ENCODE measurements around the gene NPAS2. TPM values are rescaled to one million over a fixed set of nuclear protein-coding genes. Genes with fewer than 3 reads are reported as not detected.

NPAS2 gene
- polyA plus RNA-seq, 1 of the 3 experiments (the other 2 are of a cell fraction) = 58.5 TPM

DNA sequence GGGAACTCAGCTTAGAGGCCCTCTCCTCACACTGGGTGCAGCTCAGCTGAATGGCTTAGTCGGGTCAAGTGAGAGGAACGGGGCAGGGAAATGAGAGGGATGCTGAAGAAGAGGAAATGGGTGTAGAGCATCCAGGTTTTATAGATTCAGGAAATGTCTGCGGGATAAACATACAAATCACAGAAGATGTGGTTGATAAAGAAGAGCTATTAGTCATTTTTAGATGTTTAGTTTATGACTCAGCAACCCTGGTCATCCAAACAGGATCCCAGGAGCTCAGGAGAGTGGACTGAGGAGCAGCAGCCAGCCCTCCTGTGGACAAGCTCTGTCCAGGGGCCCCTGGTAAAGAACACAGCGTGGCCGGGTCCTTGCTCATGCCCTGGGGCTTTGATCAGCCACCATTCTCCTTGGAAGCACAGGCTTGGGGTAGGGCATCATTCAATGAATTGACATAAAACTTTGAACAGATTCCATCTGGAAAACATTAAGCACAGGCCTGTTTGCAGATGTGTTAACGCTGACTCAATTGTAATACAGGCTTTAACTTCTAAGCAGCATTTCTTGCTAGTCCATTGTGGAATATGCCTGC is 83.0 kb downstream of the NPAS2 start (continued):
- TF ChIP-seq NRF1 (IDR thresholded peaks at IDR 0.05; ENCODE audit: low read depth, low read length) = no peak
- TF ChIP-seq, protein P1, sequence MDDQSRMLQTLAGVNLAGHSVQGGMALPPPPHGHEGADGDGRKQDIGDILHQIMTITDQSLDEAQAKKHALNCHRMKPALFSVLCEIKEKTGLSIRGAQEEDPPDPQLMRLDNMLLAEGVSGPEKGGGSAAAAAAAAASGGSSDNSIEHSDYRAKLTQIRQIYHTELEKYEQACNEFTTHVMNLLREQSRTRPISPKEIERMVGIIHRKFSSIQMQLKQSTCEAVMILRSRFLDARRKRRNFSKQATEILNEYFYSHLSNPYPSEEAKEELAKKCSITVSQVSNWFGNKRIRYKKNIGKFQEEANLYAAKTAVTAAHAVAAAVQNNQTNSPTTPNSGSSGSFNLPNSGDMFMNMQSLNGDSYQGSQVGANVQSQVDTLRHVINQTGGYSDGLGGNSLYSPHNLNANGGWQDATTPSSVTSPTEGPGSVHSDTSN (IDR thresholded peaks at IDR 0.05) = peak; percentile 95
- TF ChIP-seq CHD2 (IDR thresholded peaks at IDR 0.05; ENCODE audit: low read length, partially characterized antibody) = no peak
- no peak for TF ChIP-seq GATA2 (CRISPR knock-in tag; IDR thresholded peaks at IDR 0.05)
- peak; percentile 79; the same call in 1 of the 2 replicates for TF ChIP-seq SIN3A (IDR thresholded peaks at IDR 0.05; ENCODE audit: borderline replicate concordance, low read depth, low read length)
- 0 out of 2 replicates have a peak, but pooled peaks have one; percentile 31 for TF ChIP-seq USF1 (IDR thresholded peaks at IDR 0.05; ENCODE audit: borderline replicate concordance, low read depth)
- TF ChIP-seq, protein P2, sequence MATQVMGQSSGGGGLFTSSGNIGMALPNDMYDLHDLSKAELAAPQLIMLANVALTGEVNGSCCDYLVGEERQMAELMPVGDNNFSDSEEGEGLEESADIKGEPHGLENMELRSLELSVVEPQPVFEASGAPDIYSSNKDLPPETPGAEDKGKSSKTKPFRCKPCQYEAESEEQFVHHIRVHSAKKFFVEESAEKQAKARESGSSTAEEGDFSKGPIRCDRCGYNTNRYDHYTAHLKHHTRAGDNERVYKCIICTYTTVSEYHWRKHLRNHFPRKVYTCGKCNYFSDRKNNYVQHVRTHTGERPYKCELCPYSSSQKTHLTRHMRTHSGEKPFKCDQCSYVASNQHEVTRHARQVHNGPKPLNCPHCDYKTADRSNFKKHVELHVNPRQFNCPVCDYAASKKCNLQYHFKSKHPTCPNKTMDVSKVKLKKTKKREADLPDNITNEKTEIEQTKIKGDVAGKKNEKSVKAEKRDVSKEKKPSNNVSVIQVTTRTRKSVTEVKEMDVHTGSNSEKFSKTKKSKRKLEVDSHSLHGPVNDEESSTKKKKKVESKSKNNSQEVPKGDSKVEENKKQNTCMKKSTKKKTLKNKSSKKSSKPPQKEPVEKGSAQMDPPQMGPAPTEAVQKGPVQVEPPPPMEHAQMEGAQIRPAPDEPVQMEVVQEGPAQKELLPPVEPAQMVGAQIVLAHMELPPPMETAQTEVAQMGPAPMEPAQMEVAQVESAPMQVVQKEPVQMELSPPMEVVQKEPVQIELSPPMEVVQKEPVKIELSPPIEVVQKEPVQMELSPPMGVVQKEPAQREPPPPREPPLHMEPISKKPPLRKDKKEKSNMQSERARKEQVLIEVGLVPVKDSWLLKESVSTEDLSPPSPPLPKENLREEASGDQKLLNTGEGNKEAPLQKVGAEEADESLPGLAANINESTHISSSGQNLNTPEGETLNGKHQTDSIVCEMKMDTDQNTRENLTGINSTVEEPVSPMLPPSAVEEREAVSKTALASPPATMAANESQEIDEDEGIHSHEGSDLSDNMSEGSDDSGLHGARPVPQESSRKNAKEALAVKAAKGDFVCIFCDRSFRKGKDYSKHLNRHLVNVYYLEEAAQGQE (IDR thresholded peaks at IDR 0.05; ENCODE audit: low read depth, low read length) = no peak; the same call in 1 of the 2 replicates
- TF ChIP-seq, protein P3, sequence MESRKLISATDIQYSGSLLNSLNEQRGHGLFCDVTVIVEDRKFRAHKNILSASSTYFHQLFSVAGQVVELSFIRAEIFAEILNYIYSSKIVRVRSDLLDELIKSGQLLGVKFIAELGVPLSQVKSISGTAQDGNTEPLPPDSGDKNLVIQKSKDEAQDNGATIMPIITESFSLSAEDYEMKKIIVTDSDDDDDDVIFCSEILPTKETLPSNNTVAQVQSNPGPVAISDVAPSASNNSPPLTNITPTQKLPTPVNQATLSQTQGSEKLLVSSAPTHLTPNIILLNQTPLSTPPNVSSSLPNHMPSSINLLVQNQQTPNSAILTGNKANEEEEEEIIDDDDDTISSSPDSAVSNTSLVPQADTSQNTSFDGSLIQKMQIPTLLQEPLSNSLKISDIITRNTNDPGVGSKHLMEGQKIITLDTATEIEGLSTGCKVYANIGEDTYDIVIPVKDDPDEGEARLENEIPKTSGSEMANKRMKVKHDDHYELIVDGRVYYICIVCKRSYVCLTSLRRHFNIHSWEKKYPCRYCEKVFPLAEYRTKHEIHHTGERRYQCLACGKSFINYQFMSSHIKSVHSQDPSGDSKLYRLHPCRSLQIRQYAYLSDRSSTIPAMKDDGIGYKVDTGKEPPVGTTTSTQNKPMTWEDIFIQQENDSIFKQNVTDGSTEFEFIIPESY (IDR thresholded peaks at IDR 0.05; ENCODE audit: borderline replicate concordance, low read depth) = peak; percentile 80
- TF ChIP-seq EP300 (IDR thresholded peaks at IDR 0.05; ENCODE audit: borderline replicate concordance in 1 of 2, low read depth in 1 of 2, low read length in 1 of 2) = peak in 1 of 2 experiments; percentile 97

All from SK-N-SH (cell line).